H1 (cell line): Measurements from ENCODE around the gene KCNB1. TPM values are rescaled to one million over a fixed set of nuclear protein-coding genes. Genes with fewer than 3 reads are reported as not detected.

ENCODE experiments used
- CTCF ChIA-PET: fragments of 300-600 bp; sonication (Branson Sonifier 250); formaldehyde crosslinking; loops from one replicate; lab custom pipeline; 2021; ENCODE audit not compliant: partially characterized antibody; lab: Charles Lee
- POLR2A ChIA-PET: fragments of 300-600 bp; sonication (Branson Sonifier 250); formaldehyde crosslinking; loops from one replicate; lab custom pipeline; 2021; ENCODE audit warnings: inconsistent platforms; ENCODE audit not compliant: partially characterized antibody; lab: Charles Lee
- DNase-seq, 2 experiments: peaks; one replicate each; pipeline versions ENCODE4 v3.0.0 to v3.0.0-alpha.2; 2010 to 2022; ENCODE audit warnings: low spot score in 2 of 2, low read depth in 1 of 2, mixed read lengths in 1 of 2
- FAIRE-seq: peaks from 2 replicates; lab custom pipeline; 2011; peaks lifted over from hg19 to GRCh38; lab: Jason Lieb, UNC
- H2AFZ ChIP-seq: 2 replicates; pipeline ENCODE4 v1.8.1; 2012; ENCODE audit warnings: low read length, inconsistent platforms
- H2AK5ac ChIP-seq: 2 replicates; pipeline ENCODE4 v1.6.1; 2013; ENCODE audit warnings: low read depth, low read length
- H2BK120ac ChIP-seq: replicated peaks from 2 replicates; pipeline ENCODE3; 2013; ENCODE audit warnings: low read depth, low read length, inconsistent platforms
- H2BK12ac ChIP-seq: 2 replicates; pipeline ENCODE4 v1.6.1; 2013; ENCODE audit warnings: low read depth, low read length
- H2BK15ac ChIP-seq: 2 replicates; pipeline ENCODE4 v1.6.1; 2013; ENCODE audit warnings: low read length
- H2BK20ac ChIP-seq: 2 replicates; pipeline ENCODE4 v1.6.1; 2013; ENCODE audit warnings: low read length
- H2BK5ac ChIP-seq: 2 replicates; pipeline ENCODE4 v1.6.1; 2013; ENCODE audit warnings: low read depth, low read length
- H3K14ac ChIP-seq: 2 replicates; pipeline ENCODE4 v1.6.1; 2013; ENCODE audit warnings: inconsistent platforms; ENCODE audit not compliant: insufficient read length
- H3K18ac ChIP-seq: 2 replicates; pipeline ENCODE4 v1.6.1; 2013; ENCODE audit warnings: low read length; ENCODE audit errors: extremely low read depth
- H3K23ac ChIP-seq: 2 replicates; pipeline ENCODE4 v1.6.1; 2013; ENCODE audit warnings: inconsistent platforms; ENCODE audit not compliant: insufficient read length
- H3K23me2 ChIP-seq: 2 replicates; pipeline ENCODE4 v1.6.1; 2013; ENCODE audit warnings: low read depth, low read length
- H3K27ac ChIP-seq: 2 replicates; pipeline ENCODE4 v1.6.1; 2011; ENCODE audit warnings: low read depth, low read length, inconsistent platforms
- H3K27me3 ChIP-seq, 4 experiments: replicated peaks in 1 of 4; 1 replicate in 1 of 4; 2 replicates in 3 of 4; pipeline versions ENCODE4 v1.6.1 to v1.8.1; 2011 to 2013; ENCODE audit warnings: low read length in 3 of 4, mild to moderate bottlenecking in 3 of 4, inconsistent platforms in 2 of 4, mixed read lengths in 2 of 4, moderate library complexity in 1 of 4; ENCODE audit not compliant: control insufficient read depth in 3 of 4, insufficient read depth in 3 of 4; ENCODE audit errors: extremely low read depth in 1 of 4
- H3K36me3 ChIP-seq, 4 experiments: 2 replicates each; pipeline versions ENCODE4 v1.6.1 to v1.8.1; 2011 to 2013; ENCODE audit warnings: mild to moderate bottlenecking in 4 of 4, low read length in 3 of 4, moderate library complexity in 2 of 4, control low read depth in 1 of 4, inconsistent platforms in 1 of 4; ENCODE audit not compliant: insufficient read depth in 4 of 4, control insufficient read depth in 2 of 4
- H3K4ac ChIP-seq: replicated peaks from 2 replicates; pipeline ENCODE3; 2013; ENCODE audit warnings: low read length, low read depth, mixed read lengths, inconsistent platforms; ENCODE audit not compliant: insufficient read length
- H3K4me1 ChIP-seq, 4 experiments: replicated peaks in 1 of 4; 1 replicate in 1 of 4; 2 replicates in 3 of 4; pipeline versions ENCODE4 v1.6.1 to v1.8.1; 2011 to 2013; ENCODE audit warnings: low read length in 3 of 4, inconsistent platforms in 2 of 4, mixed read lengths in 1 of 4; ENCODE audit not compliant: insufficient read depth in 4 of 4, control insufficient read depth in 3 of 4
- H3K4me2 ChIP-seq, 2 experiments: 2 replicates each; pipeline versions ENCODE4 v1.6.1 to v1.8.1; 2011 to 2013; ENCODE audit warnings: low read depth in 2 of 2, low read length in 2 of 2, control low read depth in 1 of 2, inconsistent platforms in 1 of 2, mild to moderate bottlenecking in 1 of 2; ENCODE audit not compliant: insufficient read depth in 1 of 2
- H3K4me3 ChIP-seq, 4 experiments: fragments of 200-600, 300-600 bp in 1 of 4; sonication (generic), shearing (Covaris generic), sonication (Bioruptor Twin) in 1 of 4; 2 replicates each; pipeline versions ENCODE4 v1.5.1 to v1.8.1; 2011 to 2016; ENCODE audit warnings: low read length in 4 of 4, low read depth in 3 of 4, control low read depth in 2 of 4, inconsistent platforms in 2 of 4, mild to moderate bottlenecking in 2 of 4, mixed read lengths in 1 of 4, moderate library complexity in 1 of 4; ENCODE audit not compliant: insufficient read depth in 2 of 4; ENCODE audit errors: extremely low read depth in 1 of 4
- H3K56ac ChIP-seq: replicated peaks from 2 replicates; pipeline ENCODE3; 2013; ENCODE audit warnings: low read depth, mild to moderate bottlenecking, mixed read lengths, low read length, inconsistent platforms; ENCODE audit not compliant: insufficient read length
- H3K79me1 ChIP-seq: 2 replicates; pipeline ENCODE4 v1.6.1; 2013; ENCODE audit warnings: low read depth, low read length, control low read depth
- H3K79me2 ChIP-seq, 2 experiments: 2 replicates each; pipeline versions ENCODE4 v1.6.1 to v1.8.1; 2012 to 2013; ENCODE audit warnings: low read length in 2 of 2, mild to moderate bottlenecking in 2 of 2, inconsistent platforms in 1 of 2; ENCODE audit not compliant: insufficient read depth in 2 of 2, control insufficient read depth in 1 of 2
- H3K9ac ChIP-seq, 4 experiments: replicated peaks in 1 of 4; 1 replicate in 1 of 4; 2 replicates in 3 of 4; pipeline versions ENCODE4 v1.6.1 to v1.8.1; 2011 to 2013; ENCODE audit warnings: low read depth in 3 of 4, low read length in 3 of 4, control low read depth in 2 of 4, mild to moderate bottlenecking in 2 of 4, moderate library complexity in 2 of 4, inconsistent platforms in 1 of 4; ENCODE audit errors: extremely low read depth in 1 of 4
- H3K9me3 ChIP-seq, 2 experiments: 2 replicates each; pipeline versions ENCODE4 v1.6.1 to v1.8.1; 2012 to 2013; ENCODE audit warnings: mild to moderate bottlenecking in 2 of 2, moderate library complexity in 2 of 2, control low read depth in 1 of 2, inconsistent platforms in 1 of 2, low read depth in 1 of 2, low read length in 1 of 2, mixed read lengths in 1 of 2; ENCODE audit not compliant: insufficient read depth in 2 of 2
- H4K20me1 ChIP-seq, 2 experiments: replicated peaks in 1 of 2; 2 replicates each; pipeline versions ENCODE3 to v1.8.1; 2011 to 2013; ENCODE audit warnings: inconsistent platforms in 2 of 2, low read length in 2 of 2, mild to moderate bottlenecking in 1 of 2; ENCODE audit not compliant: insufficient read depth in 2 of 2, control insufficient read depth in 1 of 2
- H4K5ac ChIP-seq: 2 replicates; pipeline ENCODE4 v1.6.1; 2013; ENCODE audit warnings: low read length, low read depth, mixed read lengths, inconsistent platforms; ENCODE audit not compliant: insufficient read length
- H4K8ac ChIP-seq: 2 replicates; pipeline ENCODE4 v1.8.0; 2013; ENCODE audit warnings: mild to moderate bottlenecking, moderate library complexity, low read length, inconsistent platforms; ENCODE audit not compliant: insufficient read depth; ENCODE audit errors: extremely low read depth
- H4K91ac ChIP-seq: replicated peaks from 2 replicates; pipeline ENCODE3; 2013; ENCODE audit warnings: low read length, mixed read lengths, inconsistent platforms; ENCODE audit not compliant: insufficient read length
- ASH2L ChIP-seq: fragments of 200-600, 300-600 bp; sonication (generic); IDR thresholded peaks from one replicate; pipeline ENCODE4 v1.7.1; 2017; ENCODE audit warnings: low read length
- KDM1A ChIP-seq: fragments of 200-600, 300-600 bp; sonication (generic); IDR thresholded peaks from 2 replicates; pipeline ENCODE4 v1.7.1; 2016; ENCODE audit warnings: mild to moderate bottlenecking, low read length, borderline replicate concordance
- RAD21 ChIP-seq, 2 experiments: IDR thresholded peaks in 1 of 2; conservative IDR thresholded peaks in 1 of 2; 2 replicates each; pipeline ENCODE4 v1.6.1; 2011; ENCODE audit warnings: low read depth in 2 of 2, low read length in 2 of 2, improper control_type of control experiment in 1 of 2, inconsistent platforms in 1 of 2, mild to moderate bottlenecking in 1 of 2, moderate library complexity in 1 of 2
- WGBS, 2 experiments: shearing (Covaris generic) in 1 of 2; methylation state at CpG; one replicate each; pipeline versions ENCODE4 v1.1.6 to v1.1.7; 2013 to 2015; ENCODE audit warnings: low lambda C conversion rate in 2 of 2, mixed read lengths in 2 of 2, inconsistent platforms in 1 of 2, low coverage in 1 of 2, missing lambda C conversion rate in 1 of 2; ENCODE audit not compliant: insufficient replicate concordance in 2 of 2, insufficient coverage in 1 of 2, insufficient read length in 1 of 2; ENCODE audit errors: extremely low coverage in 1 of 2, missing lambda C conversion rate in 1 of 2; 5-methylcytosine and 5-hydroxymethylcytosine counted together
- polyA plus RNA-seq, 7 experiments: library from polyadenylated mRNA; depleted of rRNA in 3 of 7; stranded (reverse) in 5 of 7; unstranded in 2 of 7; fragments of >200 nt in 5 of 7; fragments of 200-250 nt in 2 of 7; gene quantifications; 1 replicate in 5 of 7; 2 replicates in 1 of 7; 4 replicates in 1 of 7; pipeline versions ENCODE4 v1.2.1 to v1.2.3, GENCODE V29; 2011 to 2013; ENCODE audit warnings: missing spikeins in 2 of 7, mixed read lengths in 2 of 7
- total RNA-seq: library from RNA; stranded (reverse); fragmentation: NEBNext Ultra II Directional; extraction: Animal tissue kit (Norgen Biotek cat#: 25700); gene quantifications from 2 replicates; pipeline ENCODE4 v1.2.1, GENCODE V29; 2021
- TF ChIP-seq, protein P1 (sequence below), 3 experiments: IDR thresholded peaks; 1 replicate in 2 of 3; 2 replicates in 1 of 3; pipeline versions ENCODE4 v1.5.1 to v1.6.1; 2011; ENCODE audit warnings: low read length in 3 of 3, mild to moderate bottlenecking in 3 of 3, inconsistent platforms in 2 of 3, low read depth in 1 of 3, moderate library complexity in 1 of 3; ENCODE audit not compliant: insufficient read depth in 1 of 3; ENCODE audit errors: control extremely low read depth in 1 of 3

KCNB1 gene
- total and polyA plus RNA-seq, 2 of the 8 experiments (the other 6 are each of a cell fraction or from before 2014, with no cell fraction given), result 0.58 to 0.67 TPM

DNA sequence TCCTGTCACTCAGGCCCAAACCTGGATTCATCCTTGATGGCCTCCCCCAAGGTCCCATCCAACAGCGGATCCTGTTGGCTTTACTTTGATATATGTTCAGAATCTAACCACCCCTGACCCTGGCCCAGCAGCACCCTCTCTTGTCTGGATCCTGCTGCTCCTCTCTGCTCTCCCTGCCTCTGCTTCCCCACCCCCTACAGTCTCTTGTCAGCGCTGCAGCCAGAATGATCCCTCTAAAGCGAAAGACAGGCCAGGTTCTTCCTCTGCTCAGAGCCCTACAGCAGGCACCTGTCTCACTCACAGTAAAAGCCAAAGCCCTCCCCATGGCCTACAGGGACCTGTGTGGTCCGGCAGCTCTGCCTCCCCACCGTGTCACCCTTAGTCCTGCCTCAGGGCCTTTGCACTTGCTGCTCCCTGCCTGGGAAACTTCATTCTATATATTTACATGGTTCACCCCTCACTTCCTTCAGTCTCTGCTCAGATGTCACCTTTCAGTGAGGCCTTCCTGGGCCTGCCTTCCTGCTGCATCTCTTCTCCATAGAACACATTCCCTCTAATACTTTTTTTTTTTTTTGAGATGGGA, 37.4 kb upstream of the KCNB1 start:
- Histone ChIP-seq H3K14ac (no peak overlapping the region), H2AFZ (no peak overlapping the region), H4K20me1 (peaks cover 0 to 5% of the 10 kb centered on the region in 2 experiments), H3K18ac (no peak overlapping the region), H3K9ac (no peak overlapping the region), H2AK5ac (no peak overlapping the region), H4K91ac (no peak overlapping the region), H3K23me2 (no peaks in the 10 kb centered on the region; the same call in 1 of the 2 replicates), H3K4me1 (no peaks in the 10 kb centered on the region; a peak in 1 of 7 replicates), H3K36me3 (peaks cover 0 to 7% (median 2%) of the 10 kb centered on the region in 4 experiments; a peak in 1 of 8 replicates), H3K4me3 (no peak overlapping the region), H2BK15ac (no peak overlapping the region), H3K79me2 (no peaks in the 10 kb centered on the region), H4K8ac (no peak overlapping the region), H4K5ac (no peak overlapping the region), H2BK120ac (no peak overlapping the region), H3K9me3 (0 out of 4 replicates have a peak, but pooled peaks cover 0 to under 1% of the 10 kb centered on the region in 2 experiments), H2BK5ac (no peak overlapping the region), H3K27ac (no peak overlapping the region), H3K79me1 (no peaks in the 10 kb centered on the region), H2BK20ac (no peak overlapping the region), H3K23ac (no peak overlapping the region), H3K4me2 (no peak overlapping the region), H3K27me3 (no peaks in the 10 kb centered on the region), H3K56ac (no peak overlapping the region), H3K4ac (no peak overlapping the region), H2BK12ac (no peak overlapping the region)
- no peak for FAIRE-seq
- no peak for TF ChIP-seq KDM1A
- no peak for TF ChIP-seq ASH2L
- peak; percentile 21 to 33; a peak in 3 of 4 replicates for TF ChIP-seq RAD21 (IDR thresholded peaks at IDR 0.05 in 1 of 2, conservative IDR thresholded peaks at IDR 0.05 in 1 of 2; ENCODE audit: low read depth in 2 of 2, low read length in 2 of 2)
- TF ChIP-seq, protein P1, sequence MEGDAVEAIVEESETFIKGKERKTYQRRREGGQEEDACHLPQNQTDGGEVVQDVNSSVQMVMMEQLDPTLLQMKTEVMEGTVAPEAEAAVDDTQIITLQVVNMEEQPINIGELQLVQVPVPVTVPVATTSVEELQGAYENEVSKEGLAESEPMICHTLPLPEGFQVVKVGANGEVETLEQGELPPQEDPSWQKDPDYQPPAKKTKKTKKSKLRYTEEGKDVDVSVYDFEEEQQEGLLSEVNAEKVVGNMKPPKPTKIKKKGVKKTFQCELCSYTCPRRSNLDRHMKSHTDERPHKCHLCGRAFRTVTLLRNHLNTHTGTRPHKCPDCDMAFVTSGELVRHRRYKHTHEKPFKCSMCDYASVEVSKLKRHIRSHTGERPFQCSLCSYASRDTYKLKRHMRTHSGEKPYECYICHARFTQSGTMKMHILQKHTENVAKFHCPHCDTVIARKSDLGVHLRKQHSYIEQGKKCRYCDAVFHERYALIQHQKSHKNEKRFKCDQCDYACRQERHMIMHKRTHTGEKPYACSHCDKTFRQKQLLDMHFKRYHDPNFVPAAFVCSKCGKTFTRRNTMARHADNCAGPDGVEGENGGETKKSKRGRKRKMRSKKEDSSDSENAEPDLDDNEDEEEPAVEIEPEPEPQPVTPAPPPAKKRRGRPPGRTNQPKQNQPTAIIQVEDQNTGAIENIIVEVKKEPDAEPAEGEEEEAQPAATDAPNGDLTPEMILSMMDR (IDR thresholded peaks at IDR 0.05; ENCODE audit: control extremely low read depth in 1 of 3, insufficient read depth in 1 of 3, low read depth in 1 of 3, low read length in 3 of 3), result peak; percentile 20 to 38 (median 24)
- CTCF ChIA-PET, result interaction anchor here (0.7 to 6.1 kb wide), 6 partner anchors 12 to 319 kb away, joined by 3 to 34 read pairs (median 6); no protein-coding TSS in a partner anchor
- WGBS, 2 experiments, result 92% methylated on average over 5 of the region's 5 CpGs; no CpG with 5 or more reads in 1 of the 2 experiments
- no peak for DNase-seq
- POLR2A ChIA-PET, result interaction anchor here (0.7 kb wide), 1 partner anchor 28 kb away, joined by 3 read pairs; no protein-coding TSS in a partner anchor
